ENCODE results near the gene FAM3A.

The FAM3A gene

DNA sequence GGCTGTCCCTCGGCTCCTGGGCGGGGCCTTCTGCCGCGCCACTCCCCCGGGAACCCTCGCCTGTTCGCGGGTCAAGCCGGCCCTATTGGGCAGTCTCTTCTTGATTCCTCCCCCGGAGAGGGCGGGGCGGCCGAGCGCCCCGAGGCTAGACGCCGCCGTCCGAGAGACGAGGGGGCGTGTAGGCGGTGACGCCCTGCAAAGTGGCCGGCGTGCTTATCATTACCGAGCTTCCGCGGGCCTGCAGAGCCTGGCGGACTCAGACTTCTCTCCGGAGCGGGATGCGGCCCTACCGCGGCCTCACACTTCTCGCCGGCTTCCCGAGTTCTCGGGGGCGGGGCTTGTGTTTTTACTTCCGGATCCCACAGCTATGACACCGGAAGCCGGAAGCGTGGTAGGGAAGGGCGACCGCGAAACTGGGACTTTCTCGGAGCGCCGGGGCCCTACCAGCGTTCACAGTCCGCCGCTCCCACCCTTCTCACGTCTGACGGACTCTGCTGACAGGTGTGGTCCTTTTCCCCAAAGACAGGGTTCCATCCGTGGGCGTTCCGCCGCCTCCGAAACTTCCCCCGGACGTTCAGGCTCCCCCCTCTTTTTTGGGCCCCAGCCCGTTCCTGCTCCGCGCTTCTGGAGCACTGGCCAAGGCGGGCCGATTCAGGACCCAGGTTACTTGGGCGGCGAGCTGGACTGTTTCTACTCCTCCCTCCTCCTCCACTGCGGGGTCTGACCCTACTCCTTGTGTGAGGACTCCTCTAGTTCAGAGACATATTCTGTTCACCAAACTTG is 31.4 kb upstream of the FAM3A start, which contains the start of gene IKBKG (continued):
- no peak for TF ChIP-seq ZBTB21 (tag by site-specific recombination; IDR thresholded peaks at IDR 0.05)
- 0 out of 2 replicates have a peak, but pooled peaks have one; percentile 34 for TF ChIP-seq ZNF629 (tag by site-specific recombination; IDR thresholded peaks at IDR 0.05)
- TF ChIP-seq, protein P1, sequence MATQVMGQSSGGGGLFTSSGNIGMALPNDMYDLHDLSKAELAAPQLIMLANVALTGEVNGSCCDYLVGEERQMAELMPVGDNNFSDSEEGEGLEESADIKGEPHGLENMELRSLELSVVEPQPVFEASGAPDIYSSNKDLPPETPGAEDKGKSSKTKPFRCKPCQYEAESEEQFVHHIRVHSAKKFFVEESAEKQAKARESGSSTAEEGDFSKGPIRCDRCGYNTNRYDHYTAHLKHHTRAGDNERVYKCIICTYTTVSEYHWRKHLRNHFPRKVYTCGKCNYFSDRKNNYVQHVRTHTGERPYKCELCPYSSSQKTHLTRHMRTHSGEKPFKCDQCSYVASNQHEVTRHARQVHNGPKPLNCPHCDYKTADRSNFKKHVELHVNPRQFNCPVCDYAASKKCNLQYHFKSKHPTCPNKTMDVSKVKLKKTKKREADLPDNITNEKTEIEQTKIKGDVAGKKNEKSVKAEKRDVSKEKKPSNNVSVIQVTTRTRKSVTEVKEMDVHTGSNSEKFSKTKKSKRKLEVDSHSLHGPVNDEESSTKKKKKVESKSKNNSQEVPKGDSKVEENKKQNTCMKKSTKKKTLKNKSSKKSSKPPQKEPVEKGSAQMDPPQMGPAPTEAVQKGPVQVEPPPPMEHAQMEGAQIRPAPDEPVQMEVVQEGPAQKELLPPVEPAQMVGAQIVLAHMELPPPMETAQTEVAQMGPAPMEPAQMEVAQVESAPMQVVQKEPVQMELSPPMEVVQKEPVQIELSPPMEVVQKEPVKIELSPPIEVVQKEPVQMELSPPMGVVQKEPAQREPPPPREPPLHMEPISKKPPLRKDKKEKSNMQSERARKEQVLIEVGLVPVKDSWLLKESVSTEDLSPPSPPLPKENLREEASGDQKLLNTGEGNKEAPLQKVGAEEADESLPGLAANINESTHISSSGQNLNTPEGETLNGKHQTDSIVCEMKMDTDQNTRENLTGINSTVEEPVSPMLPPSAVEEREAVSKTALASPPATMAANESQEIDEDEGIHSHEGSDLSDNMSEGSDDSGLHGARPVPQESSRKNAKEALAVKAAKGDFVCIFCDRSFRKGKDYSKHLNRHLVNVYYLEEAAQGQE (tag by site-specific recombination; IDR thresholded peaks at IDR 0.05), result peak; percentile 43; the same call in 1 of the 2 replicates
- TF ChIP-seq ZNF121 (tag by site-specific recombination; IDR thresholded peaks at IDR 0.05), result peak; percentile 40; the same call in 1 of the 2 replicates
- TF ChIP-seq ZBTB7A (tag by site-specific recombination; IDR thresholded peaks at IDR 0.05; ENCODE audit: low read depth), result no peak
- TF ChIP-seq ZBTB8A (tag by site-specific recombination; IDR thresholded peaks at IDR 0.05), result peak; percentile 38
- TF ChIP-seq, protein P2, sequence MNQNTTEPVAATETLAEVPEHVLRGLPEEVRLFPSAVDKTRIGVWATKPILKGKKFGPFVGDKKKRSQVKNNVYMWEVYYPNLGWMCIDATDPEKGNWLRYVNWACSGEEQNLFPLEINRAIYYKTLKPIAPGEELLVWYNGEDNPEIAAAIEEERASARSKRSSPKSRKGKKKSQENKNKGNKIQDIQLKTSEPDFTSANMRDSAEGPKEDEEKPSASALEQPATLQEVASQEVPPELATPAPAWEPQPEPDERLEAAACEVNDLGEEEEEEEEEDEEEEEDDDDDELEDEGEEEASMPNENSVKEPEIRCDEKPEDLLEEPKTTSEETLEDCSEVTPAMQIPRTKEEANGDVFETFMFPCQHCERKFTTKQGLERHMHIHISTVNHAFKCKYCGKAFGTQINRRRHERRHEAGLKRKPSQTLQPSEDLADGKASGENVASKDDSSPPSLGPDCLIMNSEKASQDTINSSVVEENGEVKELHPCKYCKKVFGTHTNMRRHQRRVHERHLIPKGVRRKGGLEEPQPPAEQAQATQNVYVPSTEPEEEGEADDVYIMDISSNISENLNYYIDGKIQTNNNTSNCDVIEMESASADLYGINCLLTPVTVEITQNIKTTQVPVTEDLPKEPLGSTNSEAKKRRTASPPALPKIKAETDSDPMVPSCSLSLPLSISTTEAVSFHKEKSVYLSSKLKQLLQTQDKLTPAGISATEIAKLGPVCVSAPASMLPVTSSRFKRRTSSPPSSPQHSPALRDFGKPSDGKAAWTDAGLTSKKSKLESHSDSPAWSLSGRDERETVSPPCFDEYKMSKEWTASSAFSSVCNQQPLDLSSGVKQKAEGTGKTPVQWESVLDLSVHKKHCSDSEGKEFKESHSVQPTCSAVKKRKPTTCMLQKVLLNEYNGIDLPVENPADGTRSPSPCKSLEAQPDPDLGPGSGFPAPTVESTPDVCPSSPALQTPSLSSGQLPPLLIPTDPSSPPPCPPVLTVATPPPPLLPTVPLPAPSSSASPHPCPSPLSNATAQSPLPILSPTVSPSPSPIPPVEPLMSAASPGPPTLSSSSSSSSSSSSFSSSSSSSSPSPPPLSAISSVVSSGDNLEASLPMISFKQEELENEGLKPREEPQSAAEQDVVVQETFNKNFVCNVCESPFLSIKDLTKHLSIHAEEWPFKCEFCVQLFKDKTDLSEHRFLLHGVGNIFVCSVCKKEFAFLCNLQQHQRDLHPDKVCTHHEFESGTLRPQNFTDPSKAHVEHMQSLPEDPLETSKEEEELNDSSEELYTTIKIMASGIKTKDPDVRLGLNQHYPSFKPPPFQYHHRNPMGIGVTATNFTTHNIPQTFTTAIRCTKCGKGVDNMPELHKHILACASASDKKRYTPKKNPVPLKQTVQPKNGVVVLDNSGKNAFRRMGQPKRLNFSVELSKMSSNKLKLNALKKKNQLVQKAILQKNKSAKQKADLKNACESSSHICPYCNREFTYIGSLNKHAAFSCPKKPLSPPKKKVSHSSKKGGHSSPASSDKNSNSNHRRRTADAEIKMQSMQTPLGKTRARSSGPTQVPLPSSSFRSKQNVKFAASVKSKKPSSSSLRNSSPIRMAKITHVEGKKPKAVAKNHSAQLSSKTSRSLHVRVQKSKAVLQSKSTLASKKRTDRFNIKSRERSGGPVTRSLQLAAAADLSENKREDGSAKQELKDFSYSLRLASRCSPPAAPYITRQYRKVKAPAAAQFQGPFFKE (tag by site-specific recombination; IDR thresholded peaks at IDR 0.05; ENCODE audit: borderline replicate concordance), result no peak
- TF ChIP-seq, protein P3, sequence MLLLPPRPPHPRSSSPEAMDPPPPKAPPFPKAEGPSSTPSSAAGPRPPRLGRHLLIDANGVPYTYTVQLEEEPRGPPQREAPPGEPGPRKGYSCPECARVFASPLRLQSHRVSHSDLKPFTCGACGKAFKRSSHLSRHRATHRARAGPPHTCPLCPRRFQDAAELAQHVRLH (tag by site-specific recombination; IDR thresholded peaks at IDR 0.05), result 0 out of 2 replicates have a peak, but pooled peaks have one; percentile 55
- TF ChIP-seq ZBTB20 (tag by site-specific recombination; IDR thresholded peaks at IDR 0.05), result peak; percentile 58; the same call in 1 of the 2 replicates
- TF ChIP-seq GLI4 (tag by site-specific recombination; IDR thresholded peaks at IDR 0.05), result no peak
- peak; percentile 79 for TF ChIP-seq SP2 (tag by site-specific recombination; IDR thresholded peaks at IDR 0.05)
- TF ChIP-seq OSR2 (tag by site-specific recombination; IDR thresholded peaks at IDR 0.05), result no peak
- TF ChIP-seq, protein P4, sequence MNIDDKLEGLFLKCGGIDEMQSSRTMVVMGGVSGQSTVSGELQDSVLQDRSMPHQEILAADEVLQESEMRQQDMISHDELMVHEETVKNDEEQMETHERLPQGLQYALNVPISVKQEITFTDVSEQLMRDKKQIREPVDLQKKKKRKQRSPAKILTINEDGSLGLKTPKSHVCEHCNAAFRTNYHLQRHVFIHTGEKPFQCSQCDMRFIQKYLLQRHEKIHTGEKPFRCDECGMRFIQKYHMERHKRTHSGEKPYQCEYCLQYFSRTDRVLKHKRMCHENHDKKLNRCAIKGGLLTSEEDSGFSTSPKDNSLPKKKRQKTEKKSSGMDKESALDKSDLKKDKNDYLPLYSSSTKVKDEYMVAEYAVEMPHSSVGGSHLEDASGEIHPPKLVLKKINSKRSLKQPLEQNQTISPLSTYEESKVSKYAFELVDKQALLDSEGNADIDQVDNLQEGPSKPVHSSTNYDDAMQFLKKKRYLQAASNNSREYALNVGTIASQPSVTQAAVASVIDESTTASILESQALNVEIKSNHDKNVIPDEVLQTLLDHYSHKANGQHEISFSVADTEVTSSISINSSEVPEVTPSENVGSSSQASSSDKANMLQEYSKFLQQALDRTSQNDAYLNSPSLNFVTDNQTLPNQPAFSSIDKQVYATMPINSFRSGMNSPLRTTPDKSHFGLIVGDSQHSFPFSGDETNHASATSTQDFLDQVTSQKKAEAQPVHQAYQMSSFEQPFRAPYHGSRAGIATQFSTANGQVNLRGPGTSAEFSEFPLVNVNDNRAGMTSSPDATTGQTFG (tag by site-specific recombination; IDR thresholded peaks at IDR 0.05; ENCODE audit: borderline replicate concordance), result no peak
- TF ChIP-seq ZNF2 (tag by site-specific recombination; IDR thresholded peaks at IDR 0.05), result peak; percentile 33; the same call in 1 of the 2 replicates
- peak; percentile 54 for TF ChIP-seq ZFHX2 (tag by site-specific recombination; conservative IDR thresholded peaks at IDR 0.05)
- TF ChIP-seq, protein P5, sequence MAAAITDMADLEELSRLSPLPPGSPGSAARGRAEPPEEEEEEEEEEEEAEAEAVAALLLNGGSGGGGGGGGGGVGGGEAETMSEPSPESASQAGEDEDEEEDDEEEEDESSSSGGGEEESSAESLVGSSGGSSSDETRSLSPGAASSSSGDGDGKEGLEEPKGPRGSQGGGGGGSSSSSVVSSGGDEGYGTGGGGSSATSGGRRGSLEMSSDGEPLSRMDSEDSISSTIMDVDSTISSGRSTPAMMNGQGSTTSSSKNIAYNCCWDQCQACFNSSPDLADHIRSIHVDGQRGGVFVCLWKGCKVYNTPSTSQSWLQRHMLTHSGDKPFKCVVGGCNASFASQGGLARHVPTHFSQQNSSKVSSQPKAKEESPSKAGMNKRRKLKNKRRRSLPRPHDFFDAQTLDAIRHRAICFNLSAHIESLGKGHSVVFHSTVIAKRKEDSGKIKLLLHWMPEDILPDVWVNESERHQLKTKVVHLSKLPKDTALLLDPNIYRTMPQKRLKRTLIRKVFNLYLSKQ (tag by site-specific recombination; IDR thresholded peaks at IDR 0.05; ENCODE audit: borderline replicate concordance), result no peak
- TF ChIP-seq ZEB2 (tag by site-specific recombination; IDR thresholded peaks at IDR 0.05), result peak; percentile 77; the same call in 1 of the 2 replicates
- TF ChIP-seq, protein P6, sequence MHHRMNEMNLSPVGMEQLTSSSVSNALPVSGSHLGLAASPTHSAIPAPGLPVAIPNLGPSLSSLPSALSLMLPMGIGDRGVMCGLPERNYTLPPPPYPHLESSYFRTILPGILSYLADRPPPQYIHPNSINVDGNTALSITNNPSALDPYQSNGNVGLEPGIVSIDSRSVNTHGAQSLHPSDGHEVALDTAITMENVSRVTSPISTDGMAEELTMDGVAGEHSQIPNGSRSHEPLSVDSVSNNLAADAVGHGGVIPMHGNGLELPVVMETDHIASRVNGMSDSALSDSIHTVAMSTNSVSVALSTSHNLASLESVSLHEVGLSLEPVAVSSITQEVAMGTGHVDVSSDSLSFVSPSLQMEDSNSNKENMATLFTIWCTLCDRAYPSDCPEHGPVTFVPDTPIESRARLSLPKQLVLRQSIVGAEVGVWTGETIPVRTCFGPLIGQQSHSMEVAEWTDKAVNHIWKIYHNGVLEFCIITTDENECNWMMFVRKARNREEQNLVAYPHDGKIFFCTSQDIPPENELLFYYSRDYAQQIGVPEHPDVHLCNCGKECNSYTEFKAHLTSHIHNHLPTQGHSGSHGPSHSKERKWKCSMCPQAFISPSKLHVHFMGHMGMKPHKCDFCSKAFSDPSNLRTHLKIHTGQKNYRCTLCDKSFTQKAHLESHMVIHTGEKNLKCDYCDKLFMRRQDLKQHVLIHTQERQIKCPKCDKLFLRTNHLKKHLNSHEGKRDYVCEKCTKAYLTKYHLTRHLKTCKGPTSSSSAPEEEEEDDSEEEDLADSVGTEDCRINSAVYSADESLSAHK (tag by site-specific recombination; IDR thresholded peaks at IDR 0.05), result peak; percentile 80

All from HEK293 (cell line).